ENCODE measurements around the gene ANXA10.

DNA sequence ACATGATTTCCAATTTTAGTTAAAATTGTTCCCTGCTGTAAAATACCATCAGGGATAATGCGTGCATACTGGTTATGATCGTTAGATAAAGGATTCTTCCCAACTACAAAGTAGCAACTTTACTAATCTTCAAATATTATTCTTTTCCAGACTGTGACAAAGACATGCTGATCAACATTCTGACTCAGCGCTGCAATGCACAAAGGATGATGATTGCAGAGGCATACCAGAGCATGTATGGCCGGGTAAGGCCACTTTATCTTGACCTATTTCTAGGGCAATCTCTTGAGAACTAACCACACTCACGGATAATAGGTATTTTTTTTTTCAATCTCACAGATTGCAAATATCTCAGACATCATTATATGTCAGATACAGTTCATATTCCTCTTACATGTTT is 47.0 kb downstream of the ANXA10 start:
- TF ChIP-seq, protein P1, sequence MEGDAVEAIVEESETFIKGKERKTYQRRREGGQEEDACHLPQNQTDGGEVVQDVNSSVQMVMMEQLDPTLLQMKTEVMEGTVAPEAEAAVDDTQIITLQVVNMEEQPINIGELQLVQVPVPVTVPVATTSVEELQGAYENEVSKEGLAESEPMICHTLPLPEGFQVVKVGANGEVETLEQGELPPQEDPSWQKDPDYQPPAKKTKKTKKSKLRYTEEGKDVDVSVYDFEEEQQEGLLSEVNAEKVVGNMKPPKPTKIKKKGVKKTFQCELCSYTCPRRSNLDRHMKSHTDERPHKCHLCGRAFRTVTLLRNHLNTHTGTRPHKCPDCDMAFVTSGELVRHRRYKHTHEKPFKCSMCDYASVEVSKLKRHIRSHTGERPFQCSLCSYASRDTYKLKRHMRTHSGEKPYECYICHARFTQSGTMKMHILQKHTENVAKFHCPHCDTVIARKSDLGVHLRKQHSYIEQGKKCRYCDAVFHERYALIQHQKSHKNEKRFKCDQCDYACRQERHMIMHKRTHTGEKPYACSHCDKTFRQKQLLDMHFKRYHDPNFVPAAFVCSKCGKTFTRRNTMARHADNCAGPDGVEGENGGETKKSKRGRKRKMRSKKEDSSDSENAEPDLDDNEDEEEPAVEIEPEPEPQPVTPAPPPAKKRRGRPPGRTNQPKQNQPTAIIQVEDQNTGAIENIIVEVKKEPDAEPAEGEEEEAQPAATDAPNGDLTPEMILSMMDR (IDR thresholded peaks at IDR 0.05) = no peak
- TF ChIP-seq POLR2AphosphoS5 (IDR thresholded peaks at IDR 0.05; ENCODE audit: low read depth, low read length) (no peak), SIN3A (IDR thresholded peaks at IDR 0.05; ENCODE audit: borderline replicate concordance, insufficient read depth, low read depth, low read length) (no peak)
- TF ChIP-seq, protein P2, sequence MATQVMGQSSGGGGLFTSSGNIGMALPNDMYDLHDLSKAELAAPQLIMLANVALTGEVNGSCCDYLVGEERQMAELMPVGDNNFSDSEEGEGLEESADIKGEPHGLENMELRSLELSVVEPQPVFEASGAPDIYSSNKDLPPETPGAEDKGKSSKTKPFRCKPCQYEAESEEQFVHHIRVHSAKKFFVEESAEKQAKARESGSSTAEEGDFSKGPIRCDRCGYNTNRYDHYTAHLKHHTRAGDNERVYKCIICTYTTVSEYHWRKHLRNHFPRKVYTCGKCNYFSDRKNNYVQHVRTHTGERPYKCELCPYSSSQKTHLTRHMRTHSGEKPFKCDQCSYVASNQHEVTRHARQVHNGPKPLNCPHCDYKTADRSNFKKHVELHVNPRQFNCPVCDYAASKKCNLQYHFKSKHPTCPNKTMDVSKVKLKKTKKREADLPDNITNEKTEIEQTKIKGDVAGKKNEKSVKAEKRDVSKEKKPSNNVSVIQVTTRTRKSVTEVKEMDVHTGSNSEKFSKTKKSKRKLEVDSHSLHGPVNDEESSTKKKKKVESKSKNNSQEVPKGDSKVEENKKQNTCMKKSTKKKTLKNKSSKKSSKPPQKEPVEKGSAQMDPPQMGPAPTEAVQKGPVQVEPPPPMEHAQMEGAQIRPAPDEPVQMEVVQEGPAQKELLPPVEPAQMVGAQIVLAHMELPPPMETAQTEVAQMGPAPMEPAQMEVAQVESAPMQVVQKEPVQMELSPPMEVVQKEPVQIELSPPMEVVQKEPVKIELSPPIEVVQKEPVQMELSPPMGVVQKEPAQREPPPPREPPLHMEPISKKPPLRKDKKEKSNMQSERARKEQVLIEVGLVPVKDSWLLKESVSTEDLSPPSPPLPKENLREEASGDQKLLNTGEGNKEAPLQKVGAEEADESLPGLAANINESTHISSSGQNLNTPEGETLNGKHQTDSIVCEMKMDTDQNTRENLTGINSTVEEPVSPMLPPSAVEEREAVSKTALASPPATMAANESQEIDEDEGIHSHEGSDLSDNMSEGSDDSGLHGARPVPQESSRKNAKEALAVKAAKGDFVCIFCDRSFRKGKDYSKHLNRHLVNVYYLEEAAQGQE (IDR thresholded peaks at IDR 0.05; ENCODE audit: insufficient read depth in 1 of 2, low read depth in 2 of 2, low read length in 1 of 2) = no peak
